Neuronal stem cell (in vitro differentiated cells): ENCODE measurements around the gene PLEKHH1.
"Not testable (repeated sequence)": the region's sequence is repeated elsewhere in the genome, so short reads cannot be mapped to it uniquely, and the experiment has no call there.

ENCODE experiments used
- DNase-seq: peaks from one replicate; pipeline ENCODE4 v3.0.0-alpha.2; 2013; ENCODE audit warnings: low spot score
- H2AFZ ChIP-seq: one replicate; pipeline ENCODE4 v1.6.1; 2013; ENCODE audit warnings: mild to moderate bottlenecking, low read length, inconsistent platforms
- H2AK5ac ChIP-seq: 2 replicates; pipeline ENCODE4 v1.6.1; 2013; ENCODE audit warnings: low read depth, mild to moderate bottlenecking, inconsistent platforms, low read length, moderate library complexity, mixed read lengths
- H2BK120ac ChIP-seq: 2 replicates; pipeline ENCODE4 v1.6.1; 2013; ENCODE audit warnings: low read depth, mild to moderate bottlenecking, inconsistent platforms, low read length, moderate library complexity, mixed read lengths
- H2BK12ac ChIP-seq: one replicate; pipeline ENCODE4 v1.6.1; 2013; ENCODE audit warnings: low read length, inconsistent platforms
- H2BK15ac ChIP-seq: 2 replicates; pipeline ENCODE4 v1.6.1; 2013; ENCODE audit warnings: mild to moderate bottlenecking, low read length, inconsistent platforms, mixed read lengths
- H2BK5ac ChIP-seq: one replicate; pipeline ENCODE4 v1.6.1; 2013; ENCODE audit warnings: inconsistent platforms, mild to moderate bottlenecking, low read length, moderate library complexity
- H3K14ac ChIP-seq: one replicate; pipeline ENCODE4 v1.6.1; 2013; ENCODE audit warnings: low read length, inconsistent platforms
- H3K18ac ChIP-seq: 2 replicates; pipeline ENCODE4 v1.6.1; 2013; ENCODE audit warnings: low read length, inconsistent platforms
- H3K23ac ChIP-seq: 2 replicates; pipeline ENCODE4 v1.6.1; 2013; ENCODE audit warnings: low read depth, mild to moderate bottlenecking, mixed read lengths, low read length, inconsistent platforms; ENCODE audit not compliant: poor library complexity
- H3K27ac ChIP-seq: replicated peaks from 3 replicates; pipeline ENCODE4 v1.5.1; 2013; ENCODE audit warnings: low read length, inconsistent platforms
- H3K27me3 ChIP-seq, 3 experiments: 2 replicates each; pipeline ENCODE4 v1.6.1; 2013; ENCODE audit warnings: low read length in 3 of 3, mild to moderate bottlenecking in 2 of 3, inconsistent platforms in 1 of 3, low read depth in 1 of 3, mixed read lengths in 1 of 3, moderate library complexity in 1 of 3; ENCODE audit not compliant: control insufficient read depth in 3 of 3, insufficient read depth in 3 of 3
- H3K36me3 ChIP-seq, 2 donors: replicated peaks in 1 of 2; 2 replicates each; pipeline ENCODE4 v1.6.1; 2013; ENCODE audit warnings: low read length in 2 of 2; ENCODE audit not compliant: control insufficient read depth in 2 of 2, insufficient read depth in 2 of 2
- H3K4ac ChIP-seq: 2 replicates; pipeline ENCODE4 v1.6.1; 2013; ENCODE audit warnings: inconsistent platforms, mild to moderate bottlenecking, low read length, moderate library complexity
- H3K4me1 ChIP-seq, 2 donors: 1 replicate in 1 of 2; 2 replicates in 1 of 2; pipeline ENCODE4 v1.6.1; 2013; ENCODE audit warnings: low read length in 2 of 2, low read depth in 1 of 2; ENCODE audit not compliant: control insufficient read depth in 2 of 2, insufficient read depth in 1 of 2
- H3K4me2 ChIP-seq: one replicate; pipeline ENCODE4 v1.6.1; 2013; ENCODE audit warnings: mild to moderate bottlenecking, low read length, inconsistent platforms; ENCODE audit not compliant: insufficient read depth, poor library complexity, severe bottlenecking
- H3K4me3 ChIP-seq, 2 donors: 2 replicates each; pipeline ENCODE4 v1.5.1; 2013; ENCODE audit warnings: low read length in 2 of 2, mild to moderate bottlenecking in 2 of 2, inconsistent platforms in 1 of 2, moderate library complexity in 1 of 2
- H3K79me1 ChIP-seq: one replicate; pipeline ENCODE4 v1.6.1; 2013; ENCODE audit warnings: low read depth, mild to moderate bottlenecking, inconsistent platforms, low read length, moderate library complexity
- H3K9ac ChIP-seq: one replicate; pipeline ENCODE4 v1.6.1; 2013; ENCODE audit warnings: mild to moderate bottlenecking, low read depth, low read length, inconsistent platforms; ENCODE audit not compliant: poor library complexity
- H3K9me3 ChIP-seq, 2 donors: replicated peaks in 1 of 2; 2 replicates each; pipeline versions ENCODE3 to v1.6.1; 2013; ENCODE audit warnings: low read length in 2 of 2, mild to moderate bottlenecking in 2 of 2, inconsistent platforms in 1 of 2, low read depth in 1 of 2, mixed read lengths in 1 of 2, moderate library complexity in 1 of 2; ENCODE audit not compliant: control insufficient read depth in 2 of 2, insufficient read depth in 1 of 2
- H4K8ac ChIP-seq: one replicate; pipeline ENCODE4 v1.6.1; 2013; ENCODE audit warnings: low read depth, mild to moderate bottlenecking, inconsistent platforms, low read length, moderate library complexity
- H4K91ac ChIP-seq: one replicate; pipeline ENCODE4 v1.6.1; 2013; ENCODE audit warnings: low read length, low read depth, mild to moderate bottlenecking, inconsistent platforms; ENCODE audit not compliant: poor library complexity
- WGBS, 2 donors: extraction: QIAGEN DNeasy Blood & Tissue Kit; methylation state at CpG; one replicate each; pipeline ENCODE4 v1.1.7; 2013; ENCODE audit warnings: missing lambda C conversion rate in 2 of 2, mixed read lengths in 1 of 2; ENCODE audit not compliant: insufficient read length in 2 of 2, insufficient replicate concordance in 1 of 2; ENCODE audit errors: extremely low coverage in 2 of 2; 5-methylcytosine and 5-hydroxymethylcytosine counted together

Gene PLEKHH1

GRCh38 chr14:67584978-67585377 is 51.9 kb downstream of the PLEKHH1 start:
- no peak overlapping the region for H3K27ac ChIP-seq
- WGBS, 2 donors = no CpG with 5 or more reads among the region's 3 CpGs
- no peak overlapping the region for H4K8ac ChIP-seq

DNA sequence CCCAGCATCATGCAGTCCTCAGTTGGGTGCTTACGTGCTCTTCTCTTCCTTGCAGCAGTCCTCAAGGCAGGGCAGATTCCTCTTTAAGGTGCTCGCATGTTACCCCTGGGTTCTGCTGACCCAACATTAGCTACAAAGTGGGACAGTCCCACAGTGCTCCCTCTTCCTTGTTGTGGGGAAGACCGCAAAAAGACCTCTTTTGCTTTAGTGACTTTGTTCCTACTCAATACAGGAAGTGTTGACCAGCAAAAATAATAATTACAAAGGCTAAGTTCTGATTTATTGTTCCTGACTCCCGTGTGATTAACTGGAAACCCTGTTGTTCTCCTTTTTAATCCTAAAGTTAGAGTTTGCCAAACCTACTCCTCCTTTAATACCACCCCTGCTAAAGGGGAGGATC is 53.3 kb downstream of the PLEKHH1 start:
- H3K27ac ChIP-seq = no peak overlapping the region
- H2BK15ac ChIP-seq = no peak overlapping the region
- H2AK5ac ChIP-seq = no peak overlapping the region
- no peak overlapping the region for H2BK120ac ChIP-seq
- H3K36me3 ChIP-seq = peaks cover 14 to 37% of the 10 kb centered on the region in 2 donors
- no peaks in the 10 kb centered on the region for H3K27me3 ChIP-seq
- H3K79me1 ChIP-seq = no peaks in the 10 kb centered on the region
- no peak overlapping the region for H2BK12ac ChIP-seq
- no peak overlapping the region for H2AFZ ChIP-seq
- no peak overlapping the region for H3K4me2 ChIP-seq
- no peaks in the 10 kb centered on the region for H3K9me3 ChIP-seq
- H3K9ac ChIP-seq = no peak overlapping the region
- H3K23ac ChIP-seq = no peak overlapping the region
- H4K8ac ChIP-seq = no peak overlapping the region
- H3K4me3 ChIP-seq = no peak overlapping the region
- no peak overlapping the region for H2BK5ac ChIP-seq
- H3K4me1 ChIP-seq = no peaks in the 10 kb centered on the region
- no CpG with 5 or more reads among the region's 4 CpGs for WGBS, 2 donors
- no peak overlapping the region for H3K18ac ChIP-seq
- H4K91ac ChIP-seq = no peak overlapping the region
- DNase-seq = no peak
- no peak overlapping the region for H3K4ac ChIP-seq
- no peak overlapping the region for H3K14ac ChIP-seq

More at GRCh38 chr14:67584978-67585377, 51.9 kb downstream of the PLEKHH1 start:
- H4K91ac ChIP-seq = no peak overlapping the region
- H3K18ac ChIP-seq = no peak overlapping the region
- H2AFZ ChIP-seq = no peak overlapping the region
- no peak overlapping the region for H3K4ac ChIP-seq
- no peak overlapping the region for H3K4me3 ChIP-seq
- H3K23ac ChIP-seq = no peak overlapping the region
- H3K4me1 ChIP-seq = no peaks in the 10 kb centered on the region
- H2BK5ac ChIP-seq = no peak overlapping the region
- no peaks in the 10 kb centered on the region for H3K9me3 ChIP-seq
- H3K27me3 ChIP-seq = no peaks in the 10 kb centered on the region
- H3K14ac ChIP-seq = no peak overlapping the region
- H2AK5ac ChIP-seq = no peak overlapping the region
- no peak overlapping the region for H3K9ac ChIP-seq
- no peak overlapping the region for H3K4me2 ChIP-seq
- H2BK120ac ChIP-seq = no peak overlapping the region
- peaks cover 12 to 28% of the 10 kb centered on the region in 2 donors for H3K36me3 ChIP-seq
- no peak for DNase-seq
- H3K79me1 ChIP-seq = no peaks in the 10 kb centered on the region
- no peak overlapping the region for H2BK12ac ChIP-seq
- H2BK15ac ChIP-seq = no peak overlapping the region

DNA sequence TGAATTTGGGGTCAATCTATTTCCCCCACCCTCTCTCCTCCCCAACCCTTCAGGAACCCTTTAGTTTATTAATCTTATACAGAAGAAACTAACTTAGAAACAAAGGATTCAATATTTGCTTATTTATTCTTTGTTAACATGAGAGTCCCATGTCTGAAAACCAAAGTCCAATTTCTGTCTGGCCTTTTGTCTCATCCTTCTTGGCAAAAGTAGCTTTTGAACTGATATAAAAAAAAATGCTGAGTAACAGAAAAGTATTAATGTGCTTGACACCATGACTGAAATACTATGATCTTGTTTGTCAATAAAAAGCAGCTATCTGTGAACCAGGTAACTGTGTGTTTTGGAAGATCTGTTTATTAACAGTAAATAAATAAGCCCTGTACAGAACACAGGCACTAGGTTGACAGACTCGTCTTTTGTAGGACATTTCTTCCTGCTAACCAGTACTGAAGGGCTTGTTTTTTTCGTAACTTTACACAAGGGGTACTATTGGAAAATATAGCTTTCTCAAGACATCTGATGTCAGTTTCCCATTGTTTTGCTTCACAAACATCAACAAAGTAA is 56.2 kb downstream of the PLEKHH1 start:
- H3K4ac ChIP-seq = no peak overlapping the region
- no peak overlapping the region for H2BK12ac ChIP-seq
- no peak overlapping the region for H2AK5ac ChIP-seq
- H4K91ac ChIP-seq = no peak overlapping the region
- no peaks in the 10 kb centered on the region for H3K9me3 ChIP-seq
- no peaks in the 10 kb centered on the region for H3K79me1 ChIP-seq
- H3K36me3 ChIP-seq = peaks cover 11 to 52% of the 10 kb centered on the region in 2 donors
- no peak overlapping the region for H2AFZ ChIP-seq
- H3K4me3 ChIP-seq = no peak overlapping the region
- H3K9ac ChIP-seq = no peak overlapping the region
- H3K4me2 ChIP-seq = no peak overlapping the region
- H2BK5ac ChIP-seq = no peak overlapping the region
- no peaks in the 10 kb centered on the region for H3K4me1 ChIP-seq
- no peak overlapping the region for H2BK120ac ChIP-seq
- no peak overlapping the region for H3K23ac ChIP-seq
- no peak overlapping the region for H3K27ac ChIP-seq
- H3K18ac ChIP-seq = no peak overlapping the region
- H4K8ac ChIP-seq = no peak overlapping the region
- no peak for DNase-seq
- no CpG with 5 or more reads among the region's 2 CpGs for whole genome bisulfite sequencing, 2 donors
- H3K14ac ChIP-seq = no peak overlapping the region
- H2BK15ac ChIP-seq = no peak overlapping the region
- no peaks in the 10 kb centered on the region for H3K27me3 ChIP-seq

DNA sequence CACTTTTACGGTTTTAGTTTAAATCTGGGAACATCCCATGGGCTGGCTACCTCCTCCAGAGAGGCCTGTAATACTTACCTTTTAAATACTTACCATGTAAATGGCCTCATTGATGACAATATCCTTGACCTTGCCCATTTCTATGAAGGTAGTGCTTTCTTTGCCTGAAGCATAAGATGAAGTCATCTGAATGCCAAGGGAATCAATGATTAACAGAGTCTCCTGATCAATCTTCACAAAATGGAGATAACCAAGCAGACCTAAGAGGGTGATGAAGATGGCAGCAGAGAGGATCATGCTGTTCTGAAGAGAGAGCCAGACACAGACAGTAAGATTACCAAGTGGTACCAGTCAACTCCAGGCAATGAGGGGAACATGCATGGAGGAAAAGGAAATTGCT is 60.6 kb downstream of the PLEKHH1 start:
- not testable (repeated sequence) for H3K27ac ChIP-seq, H3K27me3 ChIP-seq, H3K18ac ChIP-seq, H3K9me3 ChIP-seq, H3K4ac ChIP-seq, H3K4me2 ChIP-seq, H4K91ac ChIP-seq, H4K8ac ChIP-seq, H2BK5ac ChIP-seq, H3K9ac ChIP-seq, H3K4me3 ChIP-seq, H2BK12ac ChIP-seq, H2BK15ac ChIP-seq, H3K14ac ChIP-seq, H3K4me1 ChIP-seq, H2BK120ac ChIP-seq, H3K79me1 ChIP-seq, H2AK5ac ChIP-seq, H2AFZ ChIP-seq, DNase-seq, H3K23ac ChIP-seq
- peaks cover 4 to 31% of the 10 kb centered on the region in 2 donors for H3K36me3 ChIP-seq
- no CpG with 5 or more reads among the region's 1 CpG for WGBS, 2 donors
